Measurements from ENCODE around the gene HOXB8.

HOXB8 gene

DNA sequence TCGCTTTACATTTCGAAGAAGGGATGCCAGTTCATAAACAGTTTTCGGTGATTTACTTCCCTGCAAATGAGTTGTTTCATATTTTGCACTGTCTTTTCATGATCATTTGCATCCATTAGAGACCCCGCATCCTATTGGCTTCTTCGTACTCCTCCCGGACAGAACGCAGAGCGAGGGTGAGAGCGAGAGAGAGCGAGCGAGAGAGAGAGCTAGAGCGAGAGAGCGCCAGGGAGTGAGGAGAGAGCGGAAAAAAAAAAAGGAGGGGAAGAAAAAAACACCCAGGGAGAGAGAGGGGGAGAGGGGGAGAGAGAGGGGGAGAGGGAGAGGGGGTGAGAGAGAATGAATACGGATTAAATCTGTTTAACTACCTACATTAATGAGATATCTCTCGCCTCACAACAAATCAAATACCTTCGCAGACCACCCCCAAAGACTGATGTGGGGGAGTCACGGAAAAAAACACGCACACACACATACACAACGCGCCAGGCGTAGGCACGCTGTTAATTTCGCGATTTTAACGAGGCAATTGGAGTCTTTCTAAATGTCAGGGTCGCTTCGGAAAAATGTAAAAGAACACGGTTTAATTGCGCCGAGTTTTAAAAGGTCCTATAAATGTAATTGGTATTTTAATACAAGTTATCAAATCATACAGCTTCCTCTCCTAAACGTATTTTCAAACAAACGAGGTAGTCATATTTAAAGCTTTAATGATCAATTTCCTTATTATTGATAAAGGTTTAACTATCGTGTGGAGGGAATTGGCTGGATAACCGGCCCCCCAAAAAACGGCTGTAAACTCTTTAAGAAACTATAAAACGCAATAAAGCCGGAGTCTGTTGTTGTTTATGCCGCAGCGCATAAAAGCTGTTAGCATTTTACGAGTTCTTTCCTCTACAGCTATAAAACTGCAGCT is at the start of gene HOXB8:
Gene HOXB8, minus strand, starts transcription at position 246 of the 916 bp plus-strand sequence. CDS start 588 bp downstream, outside the sequence.
- no peak for DNase-seq (ENCODE audit: low read depth in 2 of 3, low spot score in 2 of 3)

DNA sequence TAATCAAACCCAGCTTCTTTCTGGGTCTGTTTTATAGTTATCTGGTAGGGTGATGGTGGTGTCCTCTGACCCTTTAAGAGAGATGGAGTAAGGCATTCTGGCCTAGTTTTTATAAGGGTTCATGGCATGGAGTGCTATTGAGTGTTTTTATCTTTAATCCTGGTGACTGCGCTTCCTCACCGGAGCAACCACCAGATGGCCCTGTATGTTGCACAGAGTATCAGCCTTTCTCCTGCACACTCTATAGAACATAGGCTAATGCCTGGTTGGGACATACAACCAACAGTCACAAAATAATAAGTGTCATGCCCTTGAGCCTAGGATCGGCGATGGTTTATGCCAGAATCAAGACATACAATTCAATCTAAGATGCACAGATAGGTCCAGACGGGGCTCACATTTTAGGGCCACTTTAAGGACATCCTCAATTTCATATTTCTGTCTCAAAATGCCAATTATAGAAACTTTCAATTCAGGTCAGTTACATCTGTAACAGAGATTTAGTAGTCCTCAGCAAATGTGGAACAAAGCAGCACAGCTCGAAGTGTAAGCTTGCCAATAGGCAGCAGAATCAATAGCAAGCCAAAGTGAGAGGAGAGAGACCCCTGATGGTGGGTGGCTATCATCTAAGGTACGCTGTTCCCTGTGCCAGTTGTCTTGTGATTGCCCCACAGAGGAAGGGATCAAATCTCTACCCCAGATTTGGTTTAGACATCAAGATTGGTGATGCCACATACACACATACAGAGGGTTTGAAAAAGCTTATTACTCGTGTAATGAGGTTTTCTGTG is 48.2 kb upstream of the HOXB8 start:
- DNase-seq (ENCODE audit: low read depth in 2 of 3, low spot score in 2 of 3), result no peak

DNA sequence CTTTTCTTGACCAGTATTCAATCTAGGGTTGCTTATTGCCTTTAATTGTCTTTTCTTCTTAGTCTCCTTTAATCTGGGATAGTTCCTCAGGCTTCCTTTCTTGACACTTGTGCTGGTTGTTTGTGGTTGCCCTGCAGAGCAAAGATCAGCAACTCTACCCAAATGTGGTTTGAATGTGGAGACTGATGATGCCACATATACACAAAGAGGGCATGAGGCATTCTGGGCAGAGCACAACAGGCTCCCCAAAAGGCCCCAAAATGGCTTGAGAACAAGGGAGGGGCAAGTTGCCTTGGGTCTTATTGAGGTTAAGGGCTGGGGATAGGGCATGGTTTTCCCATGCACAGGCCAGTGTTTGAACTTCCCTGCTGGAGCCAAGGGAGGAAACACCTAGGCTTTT is 40.8 kb upstream of the HOXB8 start:
- DNase-seq (ENCODE audit: low read depth in 2 of 3, low spot score in 2 of 3), result no peak

- DNase-seq (ENCODE audit: low read depth in 2 of 3, low spot score in 2 of 3), result no peak
These were observed 34.6 kb upstream of the HOXB8 start for GRCh38 chr17:48649741-48650140.

GRCh38 chr17:48647963-48648245 is 32.8 kb upstream of the HOXB8 start:
- no peak for DNase-seq (ENCODE audit: low read depth in 2 of 3, low spot score in 2 of 3)

DNA sequence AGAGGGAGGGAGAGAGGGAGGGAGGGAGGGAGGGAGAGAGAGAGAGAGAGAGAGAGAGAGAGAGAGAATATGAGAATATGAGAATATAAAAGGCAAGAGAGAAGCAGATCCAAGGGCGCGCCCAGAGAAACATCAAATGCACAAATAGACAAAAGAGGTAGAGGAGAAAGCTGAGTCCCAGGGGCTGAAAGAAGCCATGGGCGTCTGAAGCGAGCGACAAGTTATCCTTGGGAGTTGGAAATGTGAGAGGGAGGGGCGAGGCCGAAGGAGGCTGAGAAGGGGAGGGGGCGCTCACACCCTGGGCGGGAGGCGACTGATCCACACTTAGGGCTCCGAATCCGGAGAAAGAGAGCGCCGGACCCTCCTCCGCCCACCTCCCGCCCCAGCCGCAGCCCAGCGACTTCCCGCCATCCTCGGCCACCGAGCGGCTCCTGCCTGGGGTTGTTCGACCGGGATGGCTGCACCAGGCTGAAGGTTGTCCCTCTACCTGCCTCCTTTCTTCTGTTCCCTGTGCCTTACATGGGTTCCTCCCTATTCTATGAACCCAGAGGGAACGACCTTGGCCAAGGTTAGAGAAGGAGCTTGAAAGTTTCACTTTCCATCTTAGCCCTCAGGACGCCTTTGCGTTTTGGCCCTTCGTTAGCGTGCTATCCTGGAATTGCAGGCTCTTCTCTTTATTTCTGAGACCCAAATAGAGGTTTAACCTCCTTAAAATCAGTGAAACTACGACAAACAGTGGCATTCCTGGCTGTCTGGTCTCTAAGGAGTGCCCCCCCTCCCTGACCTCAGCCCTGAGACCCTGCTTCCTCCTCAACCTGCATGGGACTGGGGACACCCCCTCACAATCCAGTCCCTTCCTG is 32.2 kb upstream of the HOXB8 start:
- DNase-seq (ENCODE audit: low read depth in 2 of 3, low spot score in 2 of 3), result no peak

- no peak for DNase-seq (ENCODE audit: low read depth in 2 of 3, low spot score in 2 of 3)
These were observed 31.4 kb upstream of the HOXB8 start for GRCh38 chr17:48646183-48647102.

DNA sequence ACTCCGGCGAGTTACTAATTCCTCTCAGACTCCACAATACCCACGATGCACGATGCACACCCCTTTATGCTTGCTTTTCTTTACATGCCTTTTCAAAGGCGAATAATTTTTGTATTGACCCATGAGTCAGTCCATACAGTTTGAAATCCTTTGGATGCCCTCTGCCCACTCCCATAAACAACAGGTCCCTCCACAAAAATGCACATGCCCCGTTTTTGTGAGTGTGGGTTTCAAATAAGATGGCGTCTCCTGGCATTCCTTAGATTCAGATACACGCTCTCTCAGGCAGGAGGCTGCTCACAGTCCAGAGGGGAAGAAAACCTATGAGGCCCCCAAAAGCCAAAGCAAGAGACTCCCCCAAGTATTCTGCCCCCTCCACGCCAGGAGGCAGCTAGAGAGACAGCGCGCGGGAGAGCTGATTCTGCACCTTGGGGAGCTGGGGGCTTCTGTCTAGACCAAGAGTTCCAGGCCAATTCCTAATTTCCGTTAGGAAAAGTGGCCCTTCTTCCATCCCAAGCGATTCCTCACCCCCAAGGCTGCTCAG is 30.6 kb upstream of the HOXB8 start:
- DNase-seq (ENCODE audit: low read depth in 2 of 3, low spot score in 2 of 3), result no peak

- DNase-seq (ENCODE audit: low read depth in 2 of 3, low spot score in 2 of 3), result no peak
These were observed 29.9 kb upstream of the HOXB8 start for GRCh38 chr17:48644910-48645557.

DNA sequence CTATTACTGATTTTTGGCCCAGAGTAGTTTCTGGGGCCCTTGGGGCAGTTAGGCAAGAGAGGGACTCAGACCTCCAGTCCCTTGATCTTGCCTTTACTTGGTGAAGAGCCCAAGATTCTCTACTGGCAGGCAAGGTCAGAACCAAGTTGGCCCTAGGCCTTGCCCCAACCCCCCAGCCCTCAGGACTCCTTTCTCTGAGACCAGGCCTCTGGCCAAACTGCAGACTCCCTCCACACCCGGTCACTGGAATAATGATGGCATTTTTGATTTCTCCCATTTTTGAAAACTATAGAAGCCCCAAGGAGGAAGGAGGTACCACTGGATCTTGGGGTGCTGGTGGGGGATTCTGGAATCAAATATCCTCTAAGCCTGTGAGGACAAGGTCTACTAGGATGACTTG is 29.1 kb upstream of the HOXB8 start:
- no peak for DNase-seq (ENCODE audit: low read depth in 2 of 3, low spot score in 2 of 3)

- DNase-seq (ENCODE audit: low read depth in 2 of 3, low spot score in 2 of 3), result no peak
These were observed 28.6 kb upstream of the HOXB8 start for GRCh38 chr17:48643697-48644012.

- no peak for DNase-seq (ENCODE audit: low read depth in 2 of 3, low spot score in 2 of 3)
These were observed 28.0 kb upstream of the HOXB8 start for GRCh38 chr17:48642843-48643696.

DNA sequence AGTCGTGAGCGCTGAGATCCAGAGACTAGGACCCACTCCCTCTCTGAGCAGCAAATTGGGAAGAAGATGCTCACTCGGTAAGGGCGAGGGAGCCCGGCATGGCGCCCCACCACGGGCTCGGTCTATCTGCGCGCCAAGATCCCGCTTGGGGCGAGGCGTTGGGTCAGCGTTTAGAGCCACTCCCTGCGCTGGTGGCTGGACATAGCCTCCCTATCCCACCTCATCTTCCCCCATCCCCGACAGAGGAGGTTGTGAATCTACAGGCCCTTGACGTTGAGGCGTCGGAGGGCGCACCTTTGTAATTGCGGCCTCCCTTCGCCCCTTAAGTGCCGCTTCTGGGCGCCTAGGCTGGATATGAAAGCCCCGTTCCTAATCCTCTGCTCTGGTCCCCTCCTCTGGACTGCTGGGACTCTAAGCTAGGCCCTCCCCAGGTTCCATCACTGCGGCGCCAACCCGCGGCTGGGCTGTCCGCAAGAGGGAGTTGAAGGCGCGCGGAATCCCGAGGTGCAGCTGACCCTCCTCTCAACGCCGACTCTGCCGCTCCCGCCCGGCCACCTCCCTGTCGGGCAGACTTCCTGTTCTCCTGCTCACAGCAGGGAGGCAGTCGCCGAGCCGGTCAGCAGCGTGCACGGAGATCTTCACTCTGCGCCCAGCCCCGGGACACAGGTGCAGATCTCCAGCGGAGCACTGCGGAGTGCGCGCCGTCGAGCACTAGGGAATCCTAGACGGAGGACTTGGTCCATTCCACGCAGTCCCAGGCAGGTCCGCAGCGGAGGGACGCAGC is 27.2 kb upstream of the HOXB8 start:
- no peak for DNase-seq (ENCODE audit: low read depth in 2 of 3, low spot score in 2 of 3)

- no peak for DNase-seq (ENCODE audit: low read depth in 2 of 3, low spot score in 2 of 3)
These were observed 26.5 kb upstream of the HOXB8 start for GRCh38 chr17:48641541-48642058.

DNA sequence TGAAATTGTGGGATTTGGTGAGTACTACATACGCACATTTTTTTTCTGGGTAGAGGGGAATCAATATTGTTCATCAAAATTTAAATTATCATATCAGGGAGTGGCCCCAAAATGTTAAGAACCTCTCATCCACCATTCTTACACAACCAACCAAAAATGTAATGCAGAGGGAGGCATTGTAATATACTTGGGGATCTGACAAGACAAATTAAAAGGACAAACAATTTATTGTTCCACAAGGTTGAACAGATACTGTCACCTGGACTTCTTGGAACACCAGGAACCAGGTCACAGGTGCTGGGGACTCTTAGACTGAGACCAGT is 25.7 kb upstream of the HOXB8 start:
- no peak for DNase-seq (ENCODE audit: low read depth in 2 of 3, low spot score in 2 of 3)

DNA sequence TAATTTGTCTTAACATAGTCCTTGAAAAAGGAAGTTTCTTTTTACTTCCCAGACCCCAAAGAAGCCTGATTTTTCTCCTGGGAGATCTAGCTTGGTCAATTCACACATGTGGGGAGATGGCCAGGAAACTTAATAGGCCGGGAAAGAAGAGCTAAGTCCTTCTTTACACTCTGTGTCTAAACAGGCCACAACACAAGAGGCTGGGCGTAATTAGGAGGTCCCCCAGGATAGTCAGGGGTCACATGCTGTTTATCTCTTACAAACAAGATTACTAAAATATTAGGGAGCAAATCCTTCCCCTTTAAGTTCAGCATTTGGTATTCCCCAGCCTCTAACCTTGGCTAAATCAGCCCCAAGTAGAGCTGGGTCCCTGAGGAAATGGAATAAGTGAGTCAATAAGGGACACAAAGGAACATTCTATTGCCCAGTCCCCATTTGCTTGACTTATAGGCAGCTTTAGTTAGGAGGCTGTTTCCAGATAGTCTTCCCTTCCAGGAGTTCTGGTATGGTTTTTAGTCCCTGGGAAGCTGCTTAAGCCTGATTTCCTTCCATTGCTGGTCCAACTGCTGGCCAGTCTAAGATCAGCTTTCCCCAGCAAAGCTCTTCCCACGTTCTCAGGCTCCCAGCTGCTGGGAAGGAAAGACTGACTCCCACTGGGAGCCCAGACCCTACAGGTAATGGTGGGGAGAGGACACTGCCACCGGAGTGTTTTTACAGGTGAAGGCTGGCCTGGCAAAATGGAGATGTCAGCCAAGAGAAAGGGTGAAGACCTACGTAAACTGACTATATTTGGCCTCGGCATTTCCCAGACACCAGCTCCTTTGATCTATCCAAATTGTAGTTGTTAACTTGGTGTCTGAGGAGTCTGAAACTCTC is 25.1 kb upstream of the HOXB8 start:
- no peak for DNase-seq (ENCODE audit: low read depth in 2 of 3, low spot score in 2 of 3)

DNA sequence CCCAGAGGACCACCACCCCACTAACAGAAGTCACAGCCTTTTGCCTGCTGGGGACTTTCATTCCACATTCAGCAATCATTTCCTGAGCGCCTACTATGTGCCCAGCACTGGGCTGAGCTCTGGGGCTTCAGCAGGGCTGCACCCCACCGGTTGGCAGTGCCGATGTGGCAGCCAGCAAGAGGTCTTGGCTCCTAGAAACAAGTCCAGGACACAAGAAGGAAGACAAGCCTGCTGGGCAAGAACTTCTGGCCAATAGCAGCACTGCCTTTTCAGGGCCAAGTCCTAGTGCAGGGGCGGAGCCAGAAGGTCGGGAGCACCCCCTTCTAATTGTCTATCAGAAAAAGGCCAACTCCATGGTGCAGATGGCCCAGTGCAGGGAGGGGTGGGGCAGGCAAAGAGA is 24.0 kb upstream of the HOXB8 start:
- no peak for DNase-seq (ENCODE audit: low read depth in 2 of 3, low spot score in 2 of 3)

Measured in activated CD8-positive, alpha-beta memory T cell treated with anti-CD3 and anti-CD28 coated beads for 48 hours (primary cell).